HepG2 (cell line): ENCODE measurements around the gene TMEM269.

Experiments used
- CHD2 ChIP-seq: IDR thresholded peaks from 2 replicates; pipeline ENCODE4 v1.6.1; 2011; ENCODE audit warnings: low read depth, low read length, improper control_type of control experiment
- MAFF ChIP-seq: IDR thresholded peaks from 2 replicates; pipeline ENCODE4 v1.6.1; 2011; ENCODE audit warnings: low read depth, low read length, improper control_type of control experiment
- PATZ1 ChIP-seq: sonication (generic); formaldehyde crosslinking; IDR thresholded peaks from 2 replicates; pipeline ENCODE4 v1.4.0; 2020; ENCODE audit warnings: missing genetic modification reagents
- RCOR2 ChIP-seq: IDR thresholded peaks from 2 replicates; pipeline ENCODE4 v1.6.1; 2016; ENCODE audit warnings: missing biosample characterization, missing genetic modification reagents

GRCh38 chr1:42748021-42748420, 36.8 kb upstream of the TMEM269 start:
- TF ChIP-seq PATZ1 (CRISPR knock-in tag) (no peak), CHD2 (no peak), MAFF (no peak), RCOR2 (no peak)
